Neural progenitor cell (in vitro differentiated cells): Measurements from ENCODE around the gene LRRC74A. TPM values are rescaled to one million over a fixed set of nuclear protein-coding genes. Genes with fewer than 3 reads are reported as not detected.

Experiments used
- DNase-seq: peaks from one replicate; pipeline ENCODE4 v3.0.0-alpha.2; 2016; ENCODE audit warnings: low spot score
- H2AFZ ChIP-seq: fragments of 200-600 bp; sonication (generic); replicated peaks from 2 replicates; pipeline ENCODE4 v1.6.1; 2016; ENCODE audit warnings: antibody characterized with exemption
- H3F3A ChIP-seq: fragments of 200-600 bp; sonication (generic); 2 replicates; pipeline ENCODE4 v1.6.1; 2016; ENCODE audit warnings: antibody characterized with exemption, low read depth
- H3K27ac ChIP-seq: fragments of 200-600 bp; sonication (generic); 2 replicates; pipeline ENCODE4 v1.5.1; 2016; ENCODE audit warnings: mild to moderate bottlenecking
- H3K27me3 ChIP-seq: fragments of 200-600 bp; sonication (generic); 2 replicates; pipeline ENCODE4 v1.6.1; 2016; ENCODE audit warnings: mild to moderate bottlenecking, moderate library complexity
- H3K36me3 ChIP-seq: fragments of 200-600 bp; sonication (generic); 2 replicates; pipeline ENCODE4 v1.5.1; 2016
- H3K4me1 ChIP-seq: fragments of 200-600 bp; sonication (generic); 2 replicates; pipeline ENCODE4 v1.6.1; 2016; ENCODE audit warnings: mixed run types
- H3K4me2 ChIP-seq: fragments of 200-600 bp; sonication (generic); 2 replicates; pipeline ENCODE4 v1.6.1; 2016
- H3K4me3 ChIP-seq: fragments of 200-600 bp; sonication (generic); 2 replicates; pipeline ENCODE4 v1.5.1; 2016
- H3K79me2 ChIP-seq: fragments of 200-600 bp; sonication (generic); 2 replicates; pipeline ENCODE4 v1.6.1; 2016; ENCODE audit warnings: low read depth
- H3K9ac ChIP-seq: fragments of 200-600 bp; sonication (generic); 2 replicates; pipeline ENCODE4 v1.6.1; 2016
- H3K9me3 ChIP-seq: fragments of 200-600 bp; sonication (generic); 2 replicates; pipeline ENCODE4 v1.5.1; 2016; ENCODE audit warnings: low read depth
- H4K20me1 ChIP-seq: fragments of 200-600 bp; sonication (generic); 2 replicates; pipeline ENCODE4 v1.6.1; 2016; ENCODE audit warnings: low read depth
- H3K27ac Mint-ChIP-seq: 3 replicates; pipeline ENCODE4 v1.8.0; 2021; ENCODE audit warnings: mixed read lengths
- H3K27me3 Mint-ChIP-seq: 2 replicates; pipeline ENCODE4 v1.8.0; 2022; ENCODE audit warnings: low read depth, mild to moderate bottlenecking, inconsistent platforms, moderate library complexity, mixed read lengths; ENCODE audit not compliant: insufficient read depth
- H3K36me3 Mint-ChIP-seq: 3 replicates; pipeline ENCODE4 v1.8.0; 2021; ENCODE audit warnings: mixed read lengths
- H3K4me1 Mint-ChIP-seq: 3 replicates; pipeline ENCODE4 v1.8.0; 2021; ENCODE audit warnings: mixed read lengths
- H3K4me3 Mint-ChIP-seq: 3 replicates; pipeline ENCODE4 v1.8.0; 2021; ENCODE audit warnings: mild to moderate bottlenecking, moderate library complexity, mixed read lengths
- H3K9me3 Mint-ChIP-seq: 3 replicates; pipeline ENCODE4 v1.8.0; 2020; ENCODE audit warnings: mixed read lengths
- CTCF ChIP-seq: fragments of 200-600 bp; sonication (generic); IDR thresholded peaks from 2 replicates; pipeline ENCODE4 v1.5.1; 2017; ENCODE audit warnings: antibody characterized with exemption, mild to moderate bottlenecking
- EZH2 ChIP-seq: fragments of 200-600 bp; sonication (generic); IDR thresholded peaks from 2 replicates; pipeline ENCODE4 v1.6.1; 2017; ENCODE audit warnings: antibody characterized with exemption, mild to moderate bottlenecking, moderate library complexity
- EZH2phosphoT487 ChIP-seq: fragments of 200-600 bp; sonication (generic); IDR thresholded peaks from 2 replicates; pipeline ENCODE4 v1.6.1; 2017; ENCODE audit warnings: antibody characterized with exemption
- total RNA-seq: library from RNA; depleted of rRNA; stranded (reverse); fragments of >200 nt; gene quantifications from 2 replicates; pipeline ENCODE4 v1.2.3, GENCODE V29; 2015; ENCODE audit warnings: low replicate concordance

LRRC74A gene
- total RNA-seq, 1 donor from 2014 or later = not detected

- H3K27me3 ChIP-seq = no peaks in the 10 kb centered on the region
- Mint-ChIP-seq H3K4me1 (no peaks in the 10 kb centered on the region), H3K27me3 (peaks cover 14% of the 10 kb centered on the region), H3K9me3 (peaks cover 2% of the 10 kb centered on the region), H3K4me3 (no peak overlapping the region), H3K36me3 (no peaks in the 10 kb centered on the region), H3K27ac (peak overlapping the region; percentile 79)
- TF ChIP-seq EZH2 = no peak
- TF ChIP-seq CTCF = peak; percentile 93
- H4K20me1 ChIP-seq = no peaks in the 10 kb centered on the region
- no peaks in the 10 kb centered on the region for H3K9me3 ChIP-seq
- H3F3A ChIP-seq = no peaks in the 10 kb centered on the region
- no peaks in the 10 kb centered on the region for H3K4me1 ChIP-seq
- H3K27ac ChIP-seq = no peak overlapping the region
- no peak overlapping the region for H3K4me3 ChIP-seq
- no peak overlapping the region for H2AFZ ChIP-seq
- peak; percentile 83 for DNase-seq
- no peaks in the 10 kb centered on the region for H3K36me3 ChIP-seq
- no peak overlapping the region for H3K9ac ChIP-seq
- no peak overlapping the region for H3K4me2 ChIP-seq
- no peaks in the 10 kb centered on the region for H3K79me2 ChIP-seq
Measured at GRCh38 chr14:76876076-76876475, 49.9 kb downstream of the LRRC74A start.

GRCh38 chr14:76877871-76878270 is 51.7 kb downstream of the LRRC74A start:
- Histone ChIP-seq H3K9ac (no peak overlapping the region), H4K20me1 (no peaks in the 10 kb centered on the region), H3K4me2 (no peak overlapping the region), H3K4me1 (no peaks in the 10 kb centered on the region), H3K4me3 (no peak overlapping the region), H2AFZ (no peak overlapping the region), H3K27ac (no peak overlapping the region), H3K36me3 (no peaks in the 10 kb centered on the region), H3K79me2 (no peaks in the 10 kb centered on the region), H3F3A (no peaks in the 10 kb centered on the region), H3K27me3 (no peaks in the 10 kb centered on the region), H3K9me3 (no peaks in the 10 kb centered on the region)
- H3K4me1 Mint-ChIP-seq = no peaks in the 10 kb centered on the region
- peaks cover 2% of the 10 kb centered on the region for H3K9me3 Mint-ChIP-seq
- DNase-seq = no peak
- no peaks in the 10 kb centered on the region for H3K36me3 Mint-ChIP-seq
- TF ChIP-seq EZH2 = no peak
- no peak for TF ChIP-seq CTCF
- no peak for TF ChIP-seq EZH2phosphoT487
- H3K27ac Mint-ChIP-seq = peak overlapping the region; percentile 88
- no peak overlapping the region for H3K4me3 Mint-ChIP-seq
- H3K27me3 Mint-ChIP-seq = peaks cover 14% of the 10 kb centered on the region

- Histone ChIP-seq H3K4me3 (no peak overlapping the region), H3K9ac (no peak overlapping the region), H3K27ac (no peak overlapping the region), H2AFZ (no peak overlapping the region), H3K9me3 (no peaks in the 10 kb centered on the region), H3K4me1 (peaks cover 4% of the 10 kb centered on the region), H3K27me3 (no peaks in the 10 kb centered on the region), H4K20me1 (no peaks in the 10 kb centered on the region), H3K36me3 (no peaks in the 10 kb centered on the region), H3F3A (no peaks in the 10 kb centered on the region), H3K79me2 (no peaks in the 10 kb centered on the region), H3K4me2 (no peak overlapping the region)
- no peak for DNase-seq
- H3K4me3 Mint-ChIP-seq = no peak overlapping the region
- H3K4me1 Mint-ChIP-seq = peaks cover 3% of the 10 kb centered on the region
- no peak for TF ChIP-seq EZH2phosphoT487
- TF ChIP-seq CTCF = no peak
- no peak for TF ChIP-seq EZH2
- peaks cover 11% of the 10 kb centered on the region for H3K27me3 Mint-ChIP-seq
- H3K9me3 Mint-ChIP-seq = peaks cover 2% of the 10 kb centered on the region
- no peak overlapping the region for H3K27ac Mint-ChIP-seq
- H3K36me3 Mint-ChIP-seq = no peaks in the 10 kb centered on the region
Measured at GRCh38 chr14:76880449-76880848, 54.2 kb downstream of the LRRC74A start.

- no peak overlapping the region for H3K4me3 Mint-ChIP-seq
- Histone ChIP-seq H3K27me3 (no peaks in the 10 kb centered on the region), H3K79me2 (no peaks in the 10 kb centered on the region), H3K4me3 (no peak overlapping the region), H2AFZ (no peak overlapping the region), H4K20me1 (no peaks in the 10 kb centered on the region), H3K4me2 (no peak overlapping the region), H3K4me1 (peaks cover 4% of the 10 kb centered on the region), H3K36me3 (no peaks in the 10 kb centered on the region), H3K9me3 (no peaks in the 10 kb centered on the region), H3K27ac (no peak overlapping the region), H3K9ac (no peak overlapping the region), H3F3A (no peaks in the 10 kb centered on the region)
- no peak for DNase-seq
- no peak for TF ChIP-seq EZH2
- TF ChIP-seq EZH2phosphoT487 = no peak
- no peak for TF ChIP-seq CTCF
- peaks cover 7% of the 10 kb centered on the region for H3K4me1 Mint-ChIP-seq
- H3K36me3 Mint-ChIP-seq = no peaks in the 10 kb centered on the region
- peak overlapping the region; percentile 74 for H3K27ac Mint-ChIP-seq
- H3K9me3 Mint-ChIP-seq = peaks cover 2% of the 10 kb centered on the region
- H3K27me3 Mint-ChIP-seq = peaks cover 11% of the 10 kb centered on the region
Measured at GRCh38 chr14:76881348-76881747, 55.1 kb downstream of the LRRC74A start.
